ENCODE measurements around the gene NACC2.

Gene NACC2

DNA sequence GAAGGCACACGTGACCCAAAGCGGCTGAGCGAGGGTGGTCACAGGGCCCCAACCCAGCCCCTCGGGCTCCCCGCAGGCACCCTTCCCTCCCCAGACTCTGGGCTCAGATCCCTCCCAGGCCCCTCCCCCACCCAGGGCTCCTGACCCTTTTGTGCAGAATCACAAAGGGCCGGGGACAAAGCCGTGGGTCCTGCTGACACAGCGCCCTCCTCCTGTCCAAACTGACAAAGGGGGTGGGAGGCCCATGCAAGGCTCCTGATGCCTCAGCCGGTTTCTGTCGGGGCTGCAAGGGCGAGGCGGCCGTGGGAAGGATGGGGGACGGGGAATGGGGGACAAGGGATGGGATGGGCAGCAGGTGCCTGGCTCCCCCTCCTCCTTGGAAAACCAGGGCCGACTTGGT is 90.4 kb downstream of the NACC2 start:
- H3K4me1 ChIP-seq (ENCODE audit: insufficient read depth, low read length, poor library complexity, severe bottlenecking) = peaks cover 3% of the 10 kb centered on the region

GRCh38 chr9:136004219-136004618 is 90.9 kb downstream of the NACC2 start:
- TF ChIP-seq, protein P1, sequence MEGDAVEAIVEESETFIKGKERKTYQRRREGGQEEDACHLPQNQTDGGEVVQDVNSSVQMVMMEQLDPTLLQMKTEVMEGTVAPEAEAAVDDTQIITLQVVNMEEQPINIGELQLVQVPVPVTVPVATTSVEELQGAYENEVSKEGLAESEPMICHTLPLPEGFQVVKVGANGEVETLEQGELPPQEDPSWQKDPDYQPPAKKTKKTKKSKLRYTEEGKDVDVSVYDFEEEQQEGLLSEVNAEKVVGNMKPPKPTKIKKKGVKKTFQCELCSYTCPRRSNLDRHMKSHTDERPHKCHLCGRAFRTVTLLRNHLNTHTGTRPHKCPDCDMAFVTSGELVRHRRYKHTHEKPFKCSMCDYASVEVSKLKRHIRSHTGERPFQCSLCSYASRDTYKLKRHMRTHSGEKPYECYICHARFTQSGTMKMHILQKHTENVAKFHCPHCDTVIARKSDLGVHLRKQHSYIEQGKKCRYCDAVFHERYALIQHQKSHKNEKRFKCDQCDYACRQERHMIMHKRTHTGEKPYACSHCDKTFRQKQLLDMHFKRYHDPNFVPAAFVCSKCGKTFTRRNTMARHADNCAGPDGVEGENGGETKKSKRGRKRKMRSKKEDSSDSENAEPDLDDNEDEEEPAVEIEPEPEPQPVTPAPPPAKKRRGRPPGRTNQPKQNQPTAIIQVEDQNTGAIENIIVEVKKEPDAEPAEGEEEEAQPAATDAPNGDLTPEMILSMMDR (conservative IDR thresholded peaks at IDR 0.05; ENCODE audit: low read length) = no peak
- no peak for TF ChIP-seq EZH2phosphoT487 (IDR thresholded peaks at IDR 0.05; ENCODE audit: borderline replicate concordance)
- Histone ChIP-seq H2AFZ (ENCODE audit: low read length) (no peak overlapping the region), H4K20me1 (ENCODE audit: insufficient read depth, low read length, poor library complexity, severe bottlenecking) (no peaks in the 10 kb centered on the region), H3K9me3 (ENCODE audit: insufficient read depth, low read depth, low read length) (no peaks in the 10 kb centered on the region), H3K79me2 (ENCODE audit: insufficient read depth, low read length) (no peaks in the 10 kb centered on the region), H3K4me2 (ENCODE audit: low read depth, low read length, poor library complexity, severe bottlenecking) (no peak overlapping the region), H3F3A (ENCODE audit: low read depth) (no peaks in the 10 kb centered on the region), H3K36me3 (ENCODE audit: insufficient read depth, low read length) (no peaks in the 10 kb centered on the region), H3K27me3 (ENCODE audit: insufficient read depth, low read length, poor library complexity, severe bottlenecking) (no peaks in the 10 kb centered on the region), H3K9me2 (replicated peaks; ENCODE audit: low read depth, low read length) (no peaks in the 10 kb centered on the region), H3K4me3 (ENCODE audit: low read length, poor library complexity, severe bottlenecking) (no peak overlapping the region), H3K4me1 (ENCODE audit: insufficient read depth, low read length, poor library complexity, severe bottlenecking) (peaks cover 3% of the 10 kb centered on the region), H3K9ac (ENCODE audit: low read depth, low read length, poor library complexity, severe bottlenecking) (no peak overlapping the region)

More for the DNA sequence above, 90.4 kb downstream of the NACC2 start:
- no peak overlapping the region for H3K4me2 ChIP-seq (ENCODE audit: low read depth, low read length, poor library complexity, severe bottlenecking)
- no peak overlapping the region for H3K4me3 ChIP-seq (ENCODE audit: low read length, poor library complexity, severe bottlenecking)
- no peak overlapping the region for H3K9ac ChIP-seq (ENCODE audit: low read depth, low read length, poor library complexity, severe bottlenecking)
- H2AFZ ChIP-seq (ENCODE audit: low read length) = no peak overlapping the region
- H3F3A ChIP-seq (ENCODE audit: low read depth) = no peaks in the 10 kb centered on the region
- no peaks in the 10 kb centered on the region for H3K36me3 ChIP-seq (ENCODE audit: insufficient read depth, low read length)
- H3K9me3 ChIP-seq (ENCODE audit: insufficient read depth, low read depth, low read length) = no peaks in the 10 kb centered on the region
- no peak for TF ChIP-seq EZH2phosphoT487 (IDR thresholded peaks at IDR 0.05; ENCODE audit: borderline replicate concordance)
- TF ChIP-seq, protein P1 (conservative IDR thresholded peaks at IDR 0.05; ENCODE audit: low read length) = no peak
- H3K27me3 ChIP-seq (ENCODE audit: insufficient read depth, low read length, poor library complexity, severe bottlenecking) = no peaks in the 10 kb centered on the region
- no peaks in the 10 kb centered on the region for H3K79me2 ChIP-seq (ENCODE audit: insufficient read depth, low read length)
- H3K9me2 ChIP-seq (replicated peaks; ENCODE audit: low read depth, low read length) = no peaks in the 10 kb centered on the region
- H4K20me1 ChIP-seq (ENCODE audit: insufficient read depth, low read length, poor library complexity, severe bottlenecking) = no peaks in the 10 kb centered on the region

GRCh38 chr9:136003411-136004218 is 91.5 kb downstream of the NACC2 start:
- Histone ChIP-seq H3K9ac (ENCODE audit: low read depth, low read length, poor library complexity, severe bottlenecking) (no peak overlapping the region), H3F3A (ENCODE audit: low read depth) (no peaks in the 10 kb centered on the region), H3K4me1 (ENCODE audit: insufficient read depth, low read length, poor library complexity, severe bottlenecking) (peaks cover 3% of the 10 kb centered on the region), H2AFZ (ENCODE audit: low read length) (no peak overlapping the region), H3K36me3 (ENCODE audit: insufficient read depth, low read length) (no peaks in the 10 kb centered on the region), H3K79me2 (ENCODE audit: insufficient read depth, low read length) (no peaks in the 10 kb centered on the region), H3K4me3 (ENCODE audit: low read length, poor library complexity, severe bottlenecking) (no peak overlapping the region), H3K9me2 (replicated peaks; ENCODE audit: low read depth, low read length) (no peaks in the 10 kb centered on the region), H4K20me1 (ENCODE audit: insufficient read depth, low read length, poor library complexity, severe bottlenecking) (no peaks in the 10 kb centered on the region), H3K4me2 (ENCODE audit: low read depth, low read length, poor library complexity, severe bottlenecking) (no peak overlapping the region), H3K9me3 (ENCODE audit: insufficient read depth, low read depth, low read length) (no peaks in the 10 kb centered on the region), H3K27me3 (ENCODE audit: insufficient read depth, low read length, poor library complexity, severe bottlenecking) (no peaks in the 10 kb centered on the region)
- TF ChIP-seq, protein P1 (conservative IDR thresholded peaks at IDR 0.05; ENCODE audit: low read length) = no peak
- TF ChIP-seq EZH2phosphoT487 (IDR thresholded peaks at IDR 0.05; ENCODE audit: borderline replicate concordance) = no peak
